HEK293T (cell line): ENCODE results near the gene JMJD1C.

ENCODE experiments used
- BHLHE40 ChIP-seq: fragments of 450-650 bp; IDR thresholded peaks from 2 replicates; pipeline ENCODE4 v1.6.1; 2016; ENCODE audit warnings: mild to moderate bottlenecking, moderate library complexity, borderline replicate concordance
- FOXM1 ChIP-seq: fragments of 450-650 bp; IDR thresholded peaks from 2 replicates; pipeline ENCODE4 v1.6.1; 2017; ENCODE audit warnings: mild to moderate bottlenecking, borderline replicate concordance
- LEF1 ChIP-seq: fragments of 450-650 bp; IDR thresholded peaks from 2 replicates; pipeline ENCODE4 v1.6.1; 2017; ENCODE audit warnings: mild to moderate bottlenecking, borderline replicate concordance
- NFRKB ChIP-seq: fragments of 450-650 bp; IDR thresholded peaks from 2 replicates; pipeline ENCODE4 v1.6.1; 2016; ENCODE audit warnings: mild to moderate bottlenecking, moderate library complexity
- SP1 ChIP-seq: fragments of 450-650 bp; IDR thresholded peaks from 2 replicates; pipeline ENCODE4 v1.6.1; 2017

- TF ChIP-seq FOXM1 (no peak), LEF1 (no peak), BHLHE40 (no peak), NFRKB (no peak), SP1 (no peak)
Measured at GRCh38 chr10:63494951-63495350, 29.2 kb upstream of the JMJD1C start.
